HG03469 (cell line): ENCODE data around the gene ARHGAP19.

Source experiments
- ATAC-seq: cut with Tn5 transposase; IDR thresholded peaks from one replicate; pipeline ENCODE4 v1.9.1; 2021; ENCODE audit warnings: mild to moderate bottlenecking, moderate library complexity, moderate number of reproducible peaks; ENCODE audit not compliant: unreplicated experiment

ARHGAP19 gene

GRCh38 chr10:97230146-97230545 is 62.3 kb downstream of the ARHGAP19 start:
- ATAC-seq, result no peak

GRCh38 chr10:97229322-97230015 is 63.0 kb downstream of the ARHGAP19 start:
- no peak for ATAC-seq

GRCh38 chr10:97228775-97229157 is 63.7 kb downstream of the ARHGAP19 start:
- no peak for ATAC-seq

GRCh38 chr10:97228130-97228774 is 64.2 kb downstream of the ARHGAP19 start:
- ATAC-seq, result no peak

- ATAC-seq, result no peak
Measured at GRCh38 chr10:97226398-97226797, 66.0 kb downstream of the ARHGAP19 start.

- no peak for ATAC-seq
Measured at GRCh38 chr10:97224483-97225435, 67.7 kb downstream of the ARHGAP19 start.

GRCh38 chr10:97222326-97222961 is 70.0 kb downstream of the ARHGAP19 start:
- no peak for ATAC-seq

GRCh38 chr10:97220355-97220754 is 72.1 kb downstream of the ARHGAP19 start:
- ATAC-seq, result no peak

- no peak for ATAC-seq
Measured at GRCh38 chr10:97217299-97217698, 75.1 kb downstream of the ARHGAP19 start.

- ATAC-seq, result no peak
Measured at GRCh38 chr10:97215619-97216260, 76.7 kb downstream of the ARHGAP19 start.

- ATAC-seq, result no peak
Measured at GRCh38 chr10:97213431-97213830, 79.0 kb downstream of the ARHGAP19 start.

- ATAC-seq, result no peak
Measured at GRCh38 chr10:97211229-97211628, 81.2 kb downstream of the ARHGAP19 start.

GRCh38 chr10:97210543-97210960 is 81.9 kb downstream of the ARHGAP19 start:
- no peak for ATAC-seq

GRCh38 chr10:97207756-97208346 is 84.6 kb downstream of the ARHGAP19 start:
- no peak for ATAC-seq

GRCh38 chr10:97207131-97207530 is 85.3 kb downstream of the ARHGAP19 start:
- no peak for ATAC-seq

- ATAC-seq, result no peak
Measured at GRCh38 chr10:97204826-97205679, 87.4 kb downstream of the ARHGAP19 start.

GRCh38 chr10:97203220-97203619 is 89.2 kb downstream of the ARHGAP19 start:
- no peak for ATAC-seq

GRCh38 chr10:97200616-97201015 is 91.8 kb downstream of the ARHGAP19 start:
- ATAC-seq, result no peak

- no peak for ATAC-seq
Measured at GRCh38 chr10:97199152-97199551, 93.3 kb downstream of the ARHGAP19 start.
